Activated CD8-positive, alpha-beta memory T cell treated with anti-CD3 and anti-CD28 coated beads, Interleukin-2, amount 50 U/mL, for 1 hour (primary cell): ENCODE results near the gene ACTA2.

Experiments
- DNase-seq: peaks from one replicate; pipeline ENCODE4 v3.0.0-alpha.2; 2020; ENCODE audit errors: extremely low read depth

The ACTA2 gene

DNA sequence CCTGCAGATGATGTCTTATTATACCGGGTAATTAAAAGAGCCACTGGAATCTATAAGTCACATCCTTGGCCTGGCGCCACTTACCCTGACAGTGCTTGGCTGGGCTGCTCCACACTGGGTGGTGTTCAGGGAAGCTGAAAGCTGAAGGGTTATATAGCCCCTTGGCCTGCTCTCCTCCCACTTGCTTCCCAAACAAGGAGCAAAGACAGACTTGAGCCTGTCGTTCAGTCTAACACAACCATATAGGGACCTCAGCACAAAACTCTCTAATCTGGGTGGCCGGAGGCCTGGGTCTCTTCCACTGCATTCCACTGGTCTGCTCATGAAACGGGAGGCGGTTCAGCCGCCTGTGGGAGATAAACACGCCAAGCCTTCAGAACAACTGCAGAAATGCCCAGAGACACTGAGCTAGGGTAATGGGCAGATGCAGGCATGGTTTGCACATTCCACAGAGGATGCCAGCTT, at the start of gene ACTA2:
Gene ACTA2 (minus strand): TSS at position 127 of the 465 bp plus-strand sequence. CDS start 3,843 bp downstream, outside the sequence.
- DNase-seq: no peak

DNA sequence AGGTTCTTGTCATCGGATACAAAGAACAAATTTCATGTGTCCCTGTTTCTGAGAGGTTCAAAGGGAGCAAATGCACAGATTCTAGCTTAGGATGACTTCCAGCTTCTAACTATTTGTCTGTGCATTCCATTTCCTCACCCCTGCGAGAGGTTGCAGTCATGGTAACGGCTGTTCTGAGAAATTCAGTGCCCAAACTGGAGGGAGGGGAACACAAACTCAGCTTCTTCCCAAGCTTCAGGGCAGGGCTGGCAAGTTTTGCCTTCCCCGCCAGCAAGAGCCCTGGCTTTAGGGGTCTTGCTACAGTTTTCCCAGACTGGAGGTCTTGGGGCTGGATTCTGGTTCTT, 49.1 kb upstream of the ACTA2 start:
- DNase-seq: no peak

GRCh38 chr10:89001024-89001728, 48.6 kb upstream of the ACTA2 start:
- DNase-seq: no peak

DNA sequence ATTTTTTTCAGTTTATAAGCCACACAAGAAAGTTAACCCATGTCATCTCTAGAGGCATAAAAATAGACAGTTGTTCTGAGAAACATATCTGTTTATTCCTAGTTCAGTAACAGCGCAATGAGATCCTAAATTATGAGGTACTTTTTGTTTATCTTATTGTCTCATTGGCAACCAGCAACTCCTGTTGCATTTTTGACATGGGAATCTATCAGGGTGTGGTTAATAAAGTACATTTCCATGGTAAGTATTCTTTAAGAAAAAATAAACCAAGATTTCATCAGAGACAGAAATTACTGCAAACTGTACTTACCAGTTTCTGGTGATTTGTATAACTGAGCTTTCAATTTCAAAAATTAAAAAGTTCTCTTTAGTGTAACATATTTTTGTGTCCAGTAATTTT, 47.1 kb upstream of the ACTA2 start:
- DNase-seq: no peak

DNA sequence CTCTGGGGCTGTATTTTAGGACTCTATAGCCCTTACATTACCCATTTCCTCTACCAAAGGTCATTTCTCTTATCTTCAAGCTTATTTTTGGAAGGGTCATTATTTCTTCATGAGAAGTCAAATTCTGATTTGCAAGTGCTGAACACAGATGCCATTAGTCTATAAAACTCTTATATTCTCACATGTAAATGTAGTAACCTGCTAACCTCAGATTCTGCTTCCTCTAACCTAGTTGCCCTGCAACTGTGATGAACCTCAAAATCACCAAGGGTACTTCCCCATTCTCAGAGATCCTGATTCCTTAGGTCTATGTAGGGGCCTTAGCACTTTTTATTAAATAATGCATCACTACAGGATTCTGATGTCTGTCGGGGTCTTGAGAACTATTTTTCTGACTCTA, 44.4 kb upstream of the ACTA2 start:
- DNase-seq: no peak

- no peak for DNase-seq
Measured at GRCh38 chr10:88995156-88995876, 42.7 kb upstream of the ACTA2 start.

DNA sequence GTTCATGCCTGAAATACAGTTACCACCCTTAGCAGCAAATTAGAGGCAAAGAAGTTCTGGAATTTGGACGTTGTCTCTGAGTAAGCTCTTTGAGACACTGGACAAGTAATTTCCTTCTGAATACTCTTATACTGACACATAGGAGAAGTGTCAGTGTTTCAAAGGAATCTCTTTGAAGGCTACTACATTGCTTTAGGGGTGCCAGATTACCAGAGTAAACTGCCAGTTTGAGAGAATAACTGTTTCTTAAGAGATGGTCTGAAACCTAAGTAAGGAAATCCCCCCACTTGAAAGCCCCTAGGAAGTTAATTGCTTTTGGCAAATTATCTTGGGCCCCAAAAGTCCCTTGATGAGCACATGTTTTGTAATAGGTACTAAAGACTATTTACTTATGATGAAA, 41.4 kb upstream of the ACTA2 start:
- DNase-seq: no peak

- DNase-seq: no peak
Measured at GRCh38 chr10:88992921-88993524, 40.5 kb upstream of the ACTA2 start.

GRCh38 chr10:88991899-88992320, 39.3 kb upstream of the ACTA2 start:
- no peak for DNase-seq

DNA sequence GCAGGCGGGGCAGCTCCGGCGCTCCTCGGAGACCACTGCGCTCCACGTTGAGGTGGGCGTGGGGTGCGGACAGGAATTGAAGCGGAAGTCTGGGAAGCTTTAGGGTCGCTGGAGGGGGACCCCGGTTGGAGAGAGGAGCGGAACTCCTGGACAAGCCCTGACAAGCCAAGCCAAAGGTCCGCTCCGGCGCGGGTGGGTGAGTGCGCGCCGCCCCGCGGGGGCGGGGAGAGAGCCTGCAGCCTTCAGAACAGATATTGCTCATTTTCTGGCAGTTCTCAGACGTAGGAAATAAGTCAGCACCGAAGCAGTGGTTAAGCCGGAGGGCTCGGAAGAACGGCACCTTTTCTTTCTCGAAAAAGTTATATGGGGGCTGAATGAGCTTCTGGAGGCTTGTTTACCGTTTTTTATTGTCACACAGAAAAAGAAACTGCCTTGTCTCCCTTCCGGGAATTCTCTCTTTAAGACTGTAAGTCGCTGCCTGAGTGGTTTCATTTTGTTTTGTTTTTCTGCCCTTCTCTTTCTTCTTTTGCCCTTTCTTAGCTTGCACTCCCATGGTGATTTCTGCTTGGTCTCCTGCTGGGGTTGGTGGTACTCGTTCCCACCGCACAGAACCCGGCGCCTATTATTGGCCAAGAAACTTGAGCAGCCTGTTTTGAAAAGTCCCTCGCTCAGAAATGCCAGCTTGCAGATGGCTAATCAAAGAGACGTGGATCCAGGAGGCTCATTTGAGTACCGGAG, 38.8 kb upstream of the ACTA2 start:
- no peak for DNase-seq

- peak; percentile 67 for DNase-seq
Measured at GRCh38 chr10:88990384-88991160, 38.0 kb upstream of the ACTA2 start, which contains the start of gene FAS. Gene FAS, plus strand, starts transcription at chr10:88990798. Its CDS starts 79 bp downstream, at chr10:88990877.

DNA sequence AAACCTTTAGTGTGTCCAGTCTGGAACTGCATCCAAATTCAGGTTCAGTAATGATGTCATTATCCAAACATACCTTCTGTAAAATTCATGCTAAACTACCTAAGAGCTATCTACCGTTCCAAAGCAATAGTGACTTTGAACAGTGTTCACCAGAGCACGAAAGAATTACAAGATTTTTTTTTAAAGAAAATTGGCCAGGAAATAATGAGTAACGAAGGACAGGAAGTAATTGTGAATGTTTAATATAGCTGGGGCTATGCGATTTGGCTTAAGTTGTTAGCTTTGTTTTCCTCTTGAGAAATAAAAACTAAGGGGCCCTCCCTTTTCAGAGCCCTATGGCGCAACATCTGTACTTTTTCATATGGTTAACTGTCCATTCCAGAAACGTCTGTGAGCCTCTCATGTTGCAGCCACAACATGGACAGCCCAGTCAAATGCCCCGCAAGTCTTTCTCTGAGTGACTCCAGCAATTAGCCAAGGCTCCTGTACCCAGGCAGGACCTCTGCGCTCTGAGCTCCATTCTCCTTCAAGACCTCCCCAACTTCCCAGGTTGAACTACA, 37.3 kb upstream of the ACTA2 start:
- no peak for DNase-seq

DNA sequence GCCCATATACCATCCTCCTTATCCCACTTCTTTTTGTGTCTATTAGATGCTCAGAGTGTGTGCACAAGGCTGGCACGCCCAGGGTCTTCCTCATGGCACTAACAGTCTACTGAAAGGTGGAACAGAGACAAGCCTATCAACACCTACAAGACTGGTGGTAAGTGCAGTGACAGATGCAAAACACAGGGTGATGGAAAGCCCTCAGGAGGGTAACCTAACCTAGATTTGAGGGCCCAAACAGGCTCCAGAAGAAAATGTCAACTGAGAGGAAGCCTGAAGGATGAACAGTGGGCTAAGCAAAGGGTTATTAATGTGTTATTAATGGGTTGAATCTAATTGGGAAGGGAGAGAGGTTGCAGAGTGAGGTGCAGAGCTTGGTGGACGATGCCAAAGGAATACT, 36.9 kb upstream of the ACTA2 start:
- DNase-seq: no peak

GRCh38 chr10:88987840-88988239, 35.3 kb upstream of the ACTA2 start:
- DNase-seq: no peak

GRCh38 chr10:88987243-88987725, 34.7 kb upstream of the ACTA2 start:
- no peak for DNase-seq

DNA sequence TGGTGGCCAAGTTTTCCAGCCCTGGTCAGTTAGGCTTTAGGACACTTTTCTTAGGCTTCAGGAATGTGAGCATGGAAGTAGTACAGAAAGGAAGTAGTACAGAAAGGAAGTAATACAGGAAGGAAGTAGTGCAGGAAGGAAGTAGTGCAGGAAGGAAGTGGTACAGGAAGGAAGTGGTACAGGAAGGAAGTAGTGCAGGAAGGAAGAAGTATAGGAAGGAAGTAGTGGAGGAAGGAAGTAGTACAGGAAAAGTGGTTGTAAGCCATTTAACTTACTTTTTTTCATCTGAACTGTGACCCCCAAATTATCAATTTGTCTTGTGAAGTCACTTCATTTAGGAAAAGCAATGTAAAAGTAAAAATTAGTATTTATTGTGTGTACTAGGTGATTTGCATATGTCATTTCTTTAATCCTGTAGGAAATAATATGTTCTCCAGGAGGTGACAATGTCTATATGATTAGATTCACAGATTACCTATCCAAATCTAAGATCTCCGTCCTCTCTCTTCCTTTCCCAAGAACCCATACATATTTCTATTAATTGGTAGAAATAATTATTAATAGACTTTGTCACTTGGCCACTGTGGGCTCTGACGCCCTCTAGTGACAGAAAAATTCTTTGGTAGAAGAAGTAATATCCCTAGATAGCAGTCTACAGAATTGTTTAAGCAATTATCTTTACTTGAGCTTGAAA, 34.1 kb upstream of the ACTA2 start:
- DNase-seq: no peak

DNA sequence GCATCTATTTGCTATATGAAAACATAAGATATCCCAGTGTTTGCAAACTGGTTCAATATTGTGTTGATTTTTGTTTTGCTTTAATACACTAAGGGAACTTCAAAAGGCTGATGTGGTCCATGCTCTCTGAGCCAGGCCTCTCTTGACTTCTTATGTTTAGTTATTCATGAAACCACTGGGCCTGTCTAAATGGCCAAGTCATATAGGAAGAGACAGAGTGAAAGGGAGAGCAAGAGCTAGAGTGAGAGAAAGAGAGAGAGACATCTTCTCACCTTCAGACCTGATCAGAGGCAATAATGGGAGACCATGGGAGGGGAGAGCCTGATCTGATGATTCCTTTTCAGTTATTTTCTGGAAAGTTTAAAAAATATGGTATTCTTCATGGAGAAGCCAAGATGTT, 32.0 kb upstream of the ACTA2 start:
- DNase-seq: no peak

GRCh38 chr10:88983939-88984338, 31.4 kb upstream of the ACTA2 start:
- no peak for DNase-seq

DNA sequence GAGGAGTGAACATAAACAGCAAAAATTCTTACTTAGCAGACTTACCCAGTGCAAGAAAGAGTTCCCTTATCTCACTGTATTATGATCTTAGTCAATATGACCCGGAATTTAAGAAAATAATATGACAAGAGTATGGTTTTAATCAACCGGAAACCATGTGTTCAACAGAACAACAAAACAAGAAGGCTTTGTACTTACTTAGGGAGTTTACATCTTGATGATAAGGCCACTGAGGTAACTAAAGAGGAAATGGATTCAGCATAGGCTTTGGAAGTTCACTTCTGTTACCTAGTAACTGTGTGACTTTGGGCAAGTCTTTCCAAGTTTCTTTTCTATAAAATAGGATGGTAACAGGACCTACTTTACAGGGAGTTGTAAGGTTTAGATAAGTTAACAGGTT, 30.6 kb upstream of the ACTA2 start:
- DNase-seq: no peak

GRCh38 chr10:88982366-88982765, 29.8 kb upstream of the ACTA2 start:
- no peak for DNase-seq
